Endothelial cell (in vitro differentiated cells): ENCODE data around the gene COL11A2. TPM values are rescaled to one million over a fixed set of nuclear protein-coding genes. Genes with fewer than 3 reads are reported as not detected.

ENCODE experiments used
- DNase-seq: peaks from one replicate; pipeline ENCODE4 v3.0.0; 2021; ENCODE audit warnings: low spot score
- H3K27ac Mint-ChIP-seq: one replicate; pipeline ENCODE4 v1.8.0; 2021; ENCODE audit warnings: mixed read lengths, inconsistent platforms; ENCODE audit not compliant: unreplicated experiment
- H3K27me3 Mint-ChIP-seq: one replicate; pipeline ENCODE4 v1.8.0; 2021; ENCODE audit warnings: mild to moderate bottlenecking, moderate library complexity, mixed read lengths, inconsistent platforms; ENCODE audit not compliant: unreplicated experiment
- H3K36me3 Mint-ChIP-seq: one replicate; pipeline ENCODE4 v1.8.0; 2021; ENCODE audit warnings: mild to moderate bottlenecking, low read depth, mixed read lengths, inconsistent platforms; ENCODE audit not compliant: unreplicated experiment
- H3K4me1 Mint-ChIP-seq: one replicate; pipeline ENCODE4 v1.8.0; 2021; ENCODE audit warnings: mild to moderate bottlenecking, mixed read lengths, inconsistent platforms; ENCODE audit not compliant: unreplicated experiment
- H3K4me3 Mint-ChIP-seq: one replicate; pipeline ENCODE4 v1.8.0; 2021; ENCODE audit warnings: mild to moderate bottlenecking, mixed read lengths, inconsistent platforms; ENCODE audit not compliant: unreplicated experiment
- H3K9me3 Mint-ChIP-seq: one replicate; pipeline ENCODE4 v1.8.0; 2021; ENCODE audit warnings: mixed read lengths, inconsistent platforms; ENCODE audit not compliant: unreplicated experiment
- total RNA-seq: library from RNA; stranded (reverse); fragmentation: NEBNext Ultra II Directional; extraction: Animal tissue kit (Norgen Biotek cat#: 25700); gene quantifications from one replicate; pipeline ENCODE4 v1.2.1, GENCODE V29; 2021; ENCODE audit not compliant: unreplicated experiment
- TF ChIP-seq, protein P1 (sequence below): fragments of 200-600 bp; sonication (generic); IDR thresholded peaks from one replicate; pipeline ENCODE4 v1.5.0; 2021; ENCODE audit warnings: antibody characterized with exemption; ENCODE audit not compliant: unreplicated experiment

Gene COL11A2
- total RNA-seq, 1 donor from 2014 or later = 127 TPM

DNA sequence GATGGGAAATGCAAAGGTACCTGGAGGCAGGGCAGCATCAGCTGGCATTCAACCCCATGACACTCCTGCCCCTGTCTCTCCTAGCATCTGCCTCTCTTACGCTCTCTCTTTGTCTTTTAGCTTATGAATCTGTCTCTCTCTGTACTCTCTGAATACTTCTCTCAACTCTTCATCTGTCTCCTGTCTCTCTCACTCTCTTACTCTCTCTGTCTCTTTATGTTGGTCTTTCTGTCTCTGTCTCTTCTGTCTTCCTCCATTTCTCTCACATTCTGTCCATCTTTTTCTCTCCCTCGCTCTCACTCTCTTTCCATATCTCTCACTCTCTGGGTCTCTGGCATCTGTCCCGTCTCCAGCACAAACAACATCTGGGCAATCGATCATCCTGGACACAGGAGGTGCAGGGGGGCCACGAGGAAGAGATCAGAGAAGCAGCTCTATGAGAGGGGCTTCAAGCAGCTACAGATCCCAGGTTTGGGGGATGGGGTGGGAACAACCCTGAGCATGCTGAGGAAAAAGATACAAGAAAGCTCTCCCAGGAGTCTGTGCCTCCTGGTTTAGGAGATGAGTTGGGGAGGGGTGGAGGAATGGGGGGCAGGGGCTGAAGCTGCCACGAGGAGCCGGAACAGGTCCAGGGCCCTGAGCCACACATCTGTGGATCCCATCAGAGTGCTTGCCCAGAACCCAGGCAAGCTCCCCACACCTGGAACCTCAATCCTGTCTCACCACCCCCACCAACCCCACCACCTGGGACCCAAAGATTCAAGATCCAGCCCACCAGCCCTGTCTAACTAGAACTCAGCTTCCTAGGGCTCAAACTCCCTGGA lies 2.4 kb downstream of the COL11A2 start:
- TF ChIP-seq, protein P1, sequence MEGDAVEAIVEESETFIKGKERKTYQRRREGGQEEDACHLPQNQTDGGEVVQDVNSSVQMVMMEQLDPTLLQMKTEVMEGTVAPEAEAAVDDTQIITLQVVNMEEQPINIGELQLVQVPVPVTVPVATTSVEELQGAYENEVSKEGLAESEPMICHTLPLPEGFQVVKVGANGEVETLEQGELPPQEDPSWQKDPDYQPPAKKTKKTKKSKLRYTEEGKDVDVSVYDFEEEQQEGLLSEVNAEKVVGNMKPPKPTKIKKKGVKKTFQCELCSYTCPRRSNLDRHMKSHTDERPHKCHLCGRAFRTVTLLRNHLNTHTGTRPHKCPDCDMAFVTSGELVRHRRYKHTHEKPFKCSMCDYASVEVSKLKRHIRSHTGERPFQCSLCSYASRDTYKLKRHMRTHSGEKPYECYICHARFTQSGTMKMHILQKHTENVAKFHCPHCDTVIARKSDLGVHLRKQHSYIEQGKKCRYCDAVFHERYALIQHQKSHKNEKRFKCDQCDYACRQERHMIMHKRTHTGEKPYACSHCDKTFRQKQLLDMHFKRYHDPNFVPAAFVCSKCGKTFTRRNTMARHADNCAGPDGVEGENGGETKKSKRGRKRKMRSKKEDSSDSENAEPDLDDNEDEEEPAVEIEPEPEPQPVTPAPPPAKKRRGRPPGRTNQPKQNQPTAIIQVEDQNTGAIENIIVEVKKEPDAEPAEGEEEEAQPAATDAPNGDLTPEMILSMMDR = no peak
- peak overlapping the region; percentile 0 for H3K27ac Mint-ChIP-seq
- peaks cover 39% of the 10 kb centered on the region for H3K36me3 Mint-ChIP-seq
- no peaks in the 10 kb centered on the region for H3K9me3 Mint-ChIP-seq
- peaks cover 12% of the 10 kb centered on the region for H3K27me3 Mint-ChIP-seq
- H3K4me3 Mint-ChIP-seq = peak overlapping the region; percentile 63
- DNase-seq = no peak
- H3K4me1 Mint-ChIP-seq = peaks cover 14% of the 10 kb centered on the region

DNA sequence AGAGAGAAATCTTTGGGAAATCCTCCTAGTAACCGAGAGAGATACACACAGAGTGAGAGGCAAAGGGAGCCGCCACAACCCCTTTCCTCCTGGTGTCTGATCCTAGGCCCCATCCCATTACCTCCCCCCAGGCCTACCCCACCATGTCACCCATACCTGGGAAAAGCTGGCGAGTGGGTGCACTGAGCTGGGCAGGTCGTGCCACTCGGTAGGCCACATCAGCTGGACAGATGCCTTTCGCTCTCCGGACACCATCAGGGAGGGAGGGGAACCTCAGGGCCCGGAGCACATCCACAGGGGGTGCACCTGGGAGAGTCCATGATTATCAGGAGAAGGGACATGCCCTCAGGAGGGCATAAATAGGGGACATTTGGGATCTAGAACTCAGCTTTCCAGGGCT lies 3.1 kb downstream of the COL11A2 start:
- H3K4me3 Mint-ChIP-seq = no peak overlapping the region
- TF ChIP-seq, protein P1 = no peak
- peaks cover 10% of the 10 kb centered on the region for H3K27me3 Mint-ChIP-seq
- DNase-seq = no peak
- H3K36me3 Mint-ChIP-seq = peaks cover 41% of the 10 kb centered on the region
- no peak overlapping the region for H3K27ac Mint-ChIP-seq
- H3K9me3 Mint-ChIP-seq = no peaks in the 10 kb centered on the region
- H3K4me1 Mint-ChIP-seq = peaks cover 21% of the 10 kb centered on the region

- Mint-ChIP-seq H3K4me1 (peaks cover 35% of the 10 kb centered on the region), H3K4me3 (peak overlapping the region; percentile 68), H3K27ac (no peak overlapping the region), H3K36me3 (peaks cover 46% of the 10 kb centered on the region), H3K27me3 (peaks cover 11% of the 10 kb centered on the region), H3K9me3 (no peaks in the 10 kb centered on the region)
- no peak for DNase-seq
- TF ChIP-seq, protein P1 = no peak
Measured at GRCh38 chr6:33187809-33188208, 4.5 kb downstream of the COL11A2 start.

DNA sequence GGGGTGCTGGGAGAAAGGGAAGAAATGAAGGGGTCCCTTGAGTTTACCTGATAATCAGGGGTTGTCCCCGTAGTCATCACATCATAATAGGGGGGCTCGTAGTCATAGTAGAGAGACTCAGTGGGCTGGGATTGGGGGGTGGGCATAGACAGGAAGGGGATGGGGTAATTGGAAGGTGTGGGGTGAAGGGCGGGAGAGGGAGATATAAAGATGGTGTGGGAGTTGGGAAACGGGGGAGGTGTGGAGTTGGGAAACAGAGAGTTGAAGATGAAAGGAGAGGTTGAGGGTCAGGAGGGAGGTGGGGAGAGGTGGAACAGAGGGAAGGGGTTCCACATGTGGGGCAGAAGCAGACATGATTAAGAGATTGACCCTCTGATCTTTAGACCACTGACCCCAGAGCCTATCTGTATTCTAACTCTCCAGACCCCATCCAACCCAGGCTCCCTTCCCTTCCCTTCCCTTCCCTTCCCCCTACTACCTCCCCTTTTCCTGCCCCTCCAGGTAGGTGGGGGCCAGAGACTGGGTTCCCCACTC lies 6.5 kb downstream of the COL11A2 start:
- Mint-ChIP-seq H3K27ac (no peak overlapping the region), H3K4me1 (peaks cover 33% of the 10 kb centered on the region), H3K36me3 (peaks cover 49% of the 10 kb centered on the region), H3K9me3 (no peaks in the 10 kb centered on the region), H3K4me3 (no peak overlapping the region), H3K27me3 (peaks cover 13% of the 10 kb centered on the region)
- no peak for DNase-seq
- TF ChIP-seq, protein P1 = no peak

DNA sequence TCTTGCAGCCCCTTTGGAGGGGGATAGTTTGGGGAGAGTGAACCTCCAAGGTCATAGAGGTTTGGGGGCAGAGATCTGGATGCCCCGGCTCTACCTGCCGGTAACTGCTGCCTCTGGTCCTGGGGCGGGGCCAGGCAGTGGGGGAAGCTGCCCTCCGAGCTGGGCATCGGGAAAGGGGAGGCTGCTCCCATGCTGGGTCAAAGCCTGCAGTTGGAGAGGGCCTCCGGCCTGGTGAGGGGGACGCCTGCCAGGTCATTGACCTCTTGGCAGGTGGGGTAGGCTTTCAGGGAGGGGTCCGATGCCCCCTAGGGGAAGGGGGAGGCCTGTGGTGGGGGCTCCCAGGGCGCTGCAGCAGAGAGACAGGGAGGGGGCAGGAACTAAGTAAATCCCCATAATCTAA lies 7.1 kb downstream of the COL11A2 start:
- TF ChIP-seq, protein P1 = no peak
- H3K27me3 Mint-ChIP-seq = peaks cover 15% of the 10 kb centered on the region
- peaks cover 32% of the 10 kb centered on the region for H3K4me1 Mint-ChIP-seq
- no peak overlapping the region for H3K4me3 Mint-ChIP-seq
- no peak for DNase-seq
- H3K27ac Mint-ChIP-seq = peak overlapping the region; percentile 99
- peaks cover 52% of the 10 kb centered on the region for H3K36me3 Mint-ChIP-seq
- H3K9me3 Mint-ChIP-seq = no peaks in the 10 kb centered on the region
